Skin of body (tissue), 2 donors: ENCODE data around the gene TAC3. TPM values are rescaled to one million over a fixed set of nuclear protein-coding genes. Genes with fewer than 3 reads are reported as not detected.
A peak's percentile ranks its signal among the peaks of the same experiment; 100 is the strongest.
"Not testable (repeated sequence)": the region's sequence is repeated elsewhere in the genome, so short reads cannot be mapped to it uniquely, and the experiment has no call there.

Source experiments
- DNase-seq: peaks from one replicate; lab custom pipeline; 2025; lab: John Stamatoyannopoulos, UW
- total RNA-seq: library from RNA; depleted of rRNA; stranded (reverse); fragments of >200 nt; gene quantifications from one replicate; pipeline ENCODE4 v1.2.3, GENCODE V29; 2014

TAC3 gene
- total RNA-seq, 1 donor from 2014 or later, result not detected

- DNase-seq, result no peak
These were observed 20.9 kb upstream of the TAC3 start for GRCh38 chr12:57037264-57037663.

- no peak for DNase-seq
These were observed 17.1 kb upstream of the TAC3 start for GRCh38 chr12:57033431-57033830.

- DNase-seq, result no peak
These were observed 15.5 kb upstream of the TAC3 start for GRCh38 chr12:57031789-57032188.

GRCh38 chr12:57031138-57031725 lies 14.9 kb upstream of the TAC3 start:
- no peak for DNase-seq

- DNase-seq, result no peak
These were observed 13.1 kb upstream of the TAC3 start for GRCh38 chr12:57029457-57029856.

GRCh38 chr12:57027805-57028153 lies 11.4 kb upstream of the TAC3 start:
- no peak for DNase-seq

- DNase-seq, result no peak
These were observed 10.9 kb upstream of the TAC3 start for GRCh38 chr12:57027011-57027804.

- no peak for DNase-seq
These were observed 8.9 kb upstream of the TAC3 start for GRCh38 chr12:57025196-57025595.

GRCh38 chr12:57022324-57022723 lies 6.0 kb upstream of the TAC3 start:
- DNase-seq, result not testable (repeated sequence)

GRCh38 chr12:57019983-57020719 lies 3.8 kb upstream of the TAC3 start:
- DNase-seq, result no peak

- no peak for DNase-seq
These were observed 2.6 kb upstream of the TAC3 start for GRCh38 chr12:57018906-57019305.

GRCh38 chr12:57018353-57018752 lies 2.0 kb upstream of the TAC3 start:
- not testable (repeated sequence) for DNase-seq

GRCh38 chr12:57012600-57013465 lies 3.5 kb downstream of the TAC3 start:
- DNase-seq, result no peak

GRCh38 chr12:57011438-57012424 lies 4.6 kb downstream of the TAC3 start:
- no peak for DNase-seq

GRCh38 chr12:57010627-57011247 lies 5.6 kb downstream of the TAC3 start:
- DNase-seq, result no peak

- DNase-seq, result no peak
These were observed 6.2 kb downstream of the TAC3 start for GRCh38 chr12:57009949-57010626.

GRCh38 chr12:57008178-57008577 lies 8.2 kb downstream of the TAC3 start:
- peak; percentile 56 for DNase-seq

- no peak for DNase-seq
These were observed 9.4 kb downstream of the TAC3 start for GRCh38 chr12:57006809-57007475.
